ENCODE data around the gene NPY1R. TPM values are rescaled to one million over a fixed set of nuclear protein-coding genes. Genes with fewer than 3 reads are reported as not detected.

Gene NPY1R
- total RNA-seq: 0.96 TPM in 1 of 2 replicates, not detected in the other

GRCh38 chr4:163332526-163333406 lies at the start of gene NPY1R:
Gene NPY1R, minus strand, starts transcription at chr4:163332596. Its CDS starts 6,042 bp downstream, at chr4:163326554.

GRCh38 chr4:163343604-163344146 lies 11.3 kb upstream of the NPY1R start, which contains the start of gene NPY5R:
Gene NPY5R, plus strand, starts transcription at chr4:163343892. Its CDS starts 6,382 bp downstream, at chr4:163350274.

Other genes with a start within 250 kb of the NPY1R start
- 4.0 and 7.7 TPM in 2 replicates for gene NAF1, start 165.7 kb downstream of the NPY1R start, total RNA-seq
- under 0.01 TPM in 1 of 2 replicates, not detected in the other for gene NPY5R, start 11.3 kb upstream of the NPY1R start, total RNA-seq
- gene TKTL2, start 141.2 kb upstream of the NPY1R start, total RNA-seq: not detected in 2 replicates
- 24.3 and 35.9 TPM in 2 replicates for gene TMA16, start 162.1 kb upstream of the NPY1R start, total RNA-seq

Data from tracheal epithelial cell (primary cell).